ENCODE measurements around the gene ATP10A.
"Not testable (repeated sequence)": the region's sequence is repeated elsewhere in the genome, so short reads cannot be mapped to it uniquely, and the experiment has no call there.

ATP10A gene

GRCh38 chr15:25860885-25861866 lies 2.0 kb downstream of the ATP10A start:
- no peak for DNase-seq (ENCODE audit: low read depth)
- no peak overlapping the region for H3K4me3 ChIP-seq (ENCODE audit: low read depth, low read length)
- no peak for TF ChIP-seq CTCF (IDR thresholded peaks at IDR 0.05; ENCODE audit: insufficient read depth, low read depth, low read length, missing control alignments)

GRCh38 chr15:25859838-25860645 lies 3.1 kb downstream of the ATP10A start:
- DNase-seq (ENCODE audit: low read depth), result no peak
- H3K4me3 ChIP-seq (ENCODE audit: low read depth, low read length), result no peak overlapping the region
- no peak for TF ChIP-seq CTCF (IDR thresholded peaks at IDR 0.05; ENCODE audit: insufficient read depth, low read depth, low read length, missing control alignments)

GRCh38 chr15:25858952-25859760 lies 4.0 kb downstream of the ATP10A start:
- DNase-seq (ENCODE audit: low read depth), result no peak
- no peak overlapping the region for H3K4me3 ChIP-seq (ENCODE audit: low read depth, low read length)
- TF ChIP-seq CTCF (IDR thresholded peaks at IDR 0.05; ENCODE audit: insufficient read depth, low read depth, low read length, missing control alignments), result no peak

GRCh38 chr15:25856059-25856458 lies 7.1 kb downstream of the ATP10A start:
- not testable (repeated sequence) for DNase-seq (ENCODE audit: low read depth); H3K4me3 ChIP-seq (ENCODE audit: low read depth, low read length)

- H3K4me3 ChIP-seq (ENCODE audit: low read depth, low read length), result no peak overlapping the region
- peak; percentile 26 for DNase-seq (ENCODE audit: low read depth)
- no peak for TF ChIP-seq CTCF (IDR thresholded peaks at IDR 0.05; ENCODE audit: insufficient read depth, low read depth, low read length, missing control alignments)
These were observed 10.2 kb downstream of the ATP10A start for GRCh38 chr15:25852661-25853524.

- no peak for DNase-seq (ENCODE audit: low read depth)
- H3K4me3 ChIP-seq (ENCODE audit: low read depth, low read length), result no peak overlapping the region
- no peak for TF ChIP-seq CTCF (IDR thresholded peaks at IDR 0.05; ENCODE audit: insufficient read depth, low read depth, low read length, missing control alignments)
These were observed 11.1 kb downstream of the ATP10A start for GRCh38 chr15:25852027-25852426.
